GM06990 (cell line): Measurements from ENCODE around the gene ATRIP.
A peak's percentile ranks its signal among the peaks of the same experiment; 100 is the strongest.

Source experiments
- DNase-seq: peaks from one replicate; pipeline ENCODE4 v3.0.0-alpha.2; 2011; ENCODE audit not compliant: insufficient read length; ENCODE audit errors: extremely low read depth
- H3K27me3 ChIP-seq: replicated peaks from 2 replicates; pipeline ENCODE4 v1.6.0; 2011; ENCODE audit warnings: low read length; ENCODE audit not compliant: control insufficient read depth, insufficient read depth
- H3K36me3 ChIP-seq: 2 replicates; pipeline ENCODE4 v1.5.1; 2011; ENCODE audit warnings: low read length; ENCODE audit not compliant: control insufficient read depth, insufficient read depth
- H3K4me3 ChIP-seq: replicated peaks from 2 replicates; pipeline ENCODE4 v1.5.1; 2011; ENCODE audit warnings: low read depth, mild to moderate bottlenecking, control low read depth, low read length
- CTCF ChIP-seq: IDR thresholded peaks from 2 replicates; pipeline ENCODE4 v1.5.1; 2011; ENCODE audit warnings: low read length, control low read depth, mild to moderate bottlenecking, inconsistent platforms; ENCODE audit not compliant: insufficient read depth, poor library complexity, severe bottlenecking

The ATRIP gene

GRCh38 chr3:48436855-48437254 lies 9.7 kb upstream of the ATRIP start:
- DNase-seq, result no peak
- Histone ChIP-seq H3K27me3 (no peaks in the 10 kb centered on the region), H3K36me3 (peaks cover 13% of the 10 kb centered on the region), H3K4me3 (no peak overlapping the region)
- no peak for TF ChIP-seq CTCF

- Histone ChIP-seq H3K36me3 (peaks cover 15% of the 10 kb centered on the region), H3K27me3 (no peaks in the 10 kb centered on the region), H3K4me3 (no peak overlapping the region)
- TF ChIP-seq CTCF, result no peak
- no peak for DNase-seq
Observed at GRCh38 chr3:48437812-48438211, 8.7 kb upstream of the ATRIP start.

- Histone ChIP-seq H3K27me3 (no peaks in the 10 kb centered on the region), H3K4me3 (peak within 1 kb of the TSS; percentile 99), H3K36me3 (peaks cover 12% of the 10 kb centered on the region)
- no peak for TF ChIP-seq CTCF
- peak; percentile 94 for DNase-seq
Observed at GRCh38 chr3:48439820-48440589, 6.5 kb upstream of the ATRIP start, which contains the start of the genes CCDC51 and TMA7. Gene CCDC51 (minus strand): TSS chr3:48440119. CDS start chr3:48435128, 4,991 bp downstream. Gene TMA7 (plus strand): TSS chr3:48440257. CDS start chr3:48440297, 40 bp downstream.

- DNase-seq, result no peak
- no peak for TF ChIP-seq CTCF
- no peaks in the 10 kb centered on the region for H3K27me3 ChIP-seq
- peak overlapping the region; percentile 99 for H3K4me3 ChIP-seq
- H3K36me3 ChIP-seq, result peaks cover 12% of the 10 kb centered on the region
Observed at GRCh38 chr3:48440590-48440958, 6.0 kb upstream of the ATRIP start.

GRCh38 chr3:48441940-48442339 lies 4.6 kb upstream of the ATRIP start:
- H3K27me3 ChIP-seq, result no peaks in the 10 kb centered on the region
- DNase-seq, result no peak
- H3K36me3 ChIP-seq, result peaks cover 12% of the 10 kb centered on the region
- H3K4me3 ChIP-seq, result peak overlapping the region; percentile 99
- no peak for TF ChIP-seq CTCF
